ENCODE data around the gene SLX4. TPM values are rescaled to one million over a fixed set of nuclear protein-coding genes. Genes with fewer than 3 reads are reported as not detected.

SLX4 gene
- total RNA-seq, 1 donor from 2014 or later = 12.0 TPM

DNA sequence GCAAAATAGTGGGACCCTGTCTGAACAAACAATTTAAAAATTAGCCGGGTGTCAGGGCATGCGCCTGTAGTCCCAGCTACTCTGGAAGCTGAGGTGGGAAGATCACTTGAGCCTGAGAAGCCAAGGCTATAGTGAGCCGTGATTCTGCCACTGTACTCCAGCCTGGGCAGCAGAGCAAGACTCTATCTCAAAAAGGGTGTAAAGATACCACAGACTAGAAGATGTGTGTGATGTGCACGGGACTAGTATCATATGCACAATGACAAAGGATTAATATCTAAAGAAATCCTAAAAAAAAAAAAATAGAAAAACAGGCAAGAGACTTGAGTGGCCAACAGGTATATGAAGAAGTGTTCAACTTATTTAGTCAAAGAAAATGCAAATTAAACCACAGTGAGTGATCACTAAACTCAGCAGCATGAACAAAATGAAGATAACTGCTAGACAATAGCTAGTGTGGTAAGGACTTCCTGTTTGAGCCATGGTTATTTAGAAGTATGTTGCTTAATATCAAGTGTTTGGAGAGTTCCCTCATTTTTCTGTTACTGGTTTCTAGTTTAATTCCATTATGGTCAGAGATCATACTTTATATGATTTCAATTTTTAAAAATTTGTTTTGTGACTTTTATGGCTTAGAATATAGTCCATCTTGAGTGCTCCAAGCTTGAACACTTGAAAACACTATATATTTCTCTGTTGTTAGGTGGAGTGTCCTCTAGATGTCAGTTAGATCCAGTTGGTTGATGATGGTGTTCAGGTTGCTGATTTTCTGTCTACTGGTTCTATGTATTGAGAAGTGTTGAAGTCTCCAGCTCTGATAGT lies 14.7 kb upstream of the SLX4 start:
- Mint-ChIP-seq H3K4me3 (no peak overlapping the region), H3K27me3 (ENCODE audit: low read depth) (no peaks in the 10 kb centered on the region), H3K36me3 (peaks cover 3% of the 10 kb centered on the region), H3K27ac (no peak overlapping the region), H3K4me1 (no peaks in the 10 kb centered on the region), H3K9me3 (no peaks in the 10 kb centered on the region)
- TF ChIP-seq CTCF (IDR thresholded peaks at IDR 0.05; ENCODE audit: unreplicated experiment) = no peak
- no peak for DNase-seq (ENCODE audit: low spot score in 2 of 2, unreplicated experiment in 2 of 2)

DNA sequence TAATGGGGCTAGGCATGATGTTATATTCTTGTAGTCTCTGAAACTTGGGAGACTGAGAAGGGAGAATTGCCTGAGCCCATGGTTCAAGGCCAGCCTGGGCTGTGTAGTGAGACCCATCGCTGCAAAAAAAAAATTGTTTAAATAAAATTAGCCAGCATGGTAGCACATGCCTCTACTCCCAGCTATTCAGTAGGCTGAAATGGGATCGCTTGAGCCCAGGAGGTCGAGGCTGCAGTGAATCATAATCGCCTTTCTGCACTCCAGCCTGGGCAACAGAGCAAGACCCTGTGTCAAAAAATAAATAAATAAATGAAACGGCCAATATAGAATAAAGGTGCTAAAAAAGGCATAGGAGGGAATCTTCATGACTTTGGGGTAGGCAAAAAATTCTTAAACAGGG lies 13.9 kb upstream of the SLX4 start:
- Mint-ChIP-seq H3K27ac (no peak overlapping the region), H3K4me1 (no peaks in the 10 kb centered on the region), H3K27me3 (ENCODE audit: low read depth) (no peaks in the 10 kb centered on the region), H3K4me3 (no peak overlapping the region), H3K9me3 (no peaks in the 10 kb centered on the region), H3K36me3 (peaks cover 3% of the 10 kb centered on the region)
- DNase-seq (ENCODE audit: low spot score in 2 of 2, unreplicated experiment in 2 of 2) = no peak
- TF ChIP-seq CTCF (IDR thresholded peaks at IDR 0.05; ENCODE audit: unreplicated experiment) = no peak

DNA sequence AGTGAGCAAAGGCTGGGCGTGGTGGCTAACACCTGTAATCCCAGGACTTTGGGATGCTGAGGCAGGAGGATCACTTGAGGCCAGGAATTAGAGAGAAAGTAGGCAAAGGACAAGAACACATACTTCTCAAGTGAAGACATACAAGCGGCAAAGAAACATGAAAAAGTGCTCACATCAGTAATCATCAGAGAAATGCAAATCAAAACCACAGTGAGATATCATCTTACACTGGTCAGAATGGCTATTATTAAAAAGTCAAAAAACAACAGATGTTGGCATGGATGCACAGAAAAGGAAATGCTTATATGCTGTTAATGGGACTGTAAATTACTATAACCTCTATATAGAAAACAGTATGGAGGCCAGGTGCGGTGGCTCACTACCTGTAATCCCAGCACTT lies 12.2 kb upstream of the SLX4 start:
- TF ChIP-seq CTCF (IDR thresholded peaks at IDR 0.05; ENCODE audit: unreplicated experiment) = no peak
- H3K4me1 Mint-ChIP-seq = no peaks in the 10 kb centered on the region
- no peaks in the 10 kb centered on the region for H3K9me3 Mint-ChIP-seq
- DNase-seq (ENCODE audit: low spot score in 2 of 2, unreplicated experiment in 2 of 2) = no peak
- H3K27me3 Mint-ChIP-seq (ENCODE audit: low read depth) = no peaks in the 10 kb centered on the region
- H3K4me3 Mint-ChIP-seq = no peak overlapping the region
- no peak overlapping the region for H3K27ac Mint-ChIP-seq
- H3K36me3 Mint-ChIP-seq = no peaks in the 10 kb centered on the region

DNA sequence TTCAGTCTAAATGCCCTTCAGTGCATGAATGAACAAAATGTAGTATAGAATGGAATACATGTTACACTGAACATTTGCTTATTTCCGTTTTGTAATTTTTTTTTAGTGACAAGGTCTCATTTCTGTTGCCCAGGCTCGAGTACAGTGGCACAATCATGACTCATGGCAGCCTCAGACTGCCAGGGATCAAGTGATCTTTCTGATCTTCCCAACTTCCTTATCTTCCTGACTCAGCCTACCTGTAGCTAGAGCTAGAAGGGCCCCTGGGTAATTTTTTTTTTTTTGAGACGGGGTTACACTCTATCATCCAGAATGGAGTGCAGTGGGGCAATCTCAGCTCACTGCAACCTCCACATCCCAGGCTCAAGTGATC lies 7.3 kb upstream of the SLX4 start:
- Mint-ChIP-seq H3K9me3 (peaks cover 3% of the 10 kb centered on the region), H3K4me3 (no peak overlapping the region), H3K27ac (peak overlapping the region; percentile 25)

GRCh38 chr16:3612510-3613466 lies 1.4 kb upstream of the SLX4 start:
- no peak for TF ChIP-seq CTCF (IDR thresholded peaks at IDR 0.05; ENCODE audit: unreplicated experiment)
- Mint-ChIP-seq H3K27me3 (ENCODE audit: low read depth) (no peaks in the 10 kb centered on the region), H3K36me3 (peaks cover 13% of the 10 kb centered on the region), H3K9me3 (peaks cover 3% of the 10 kb centered on the region), H3K4me3 (peak overlapping the region; percentile 98), H3K27ac (peak overlapping the region; percentile 86), H3K4me1 (peaks cover 28% of the 10 kb centered on the region)
- no peak for DNase-seq (ENCODE audit: low spot score in 2 of 2, unreplicated experiment in 2 of 2)

More for the DNA sequence above, 7.3 kb upstream of the SLX4 start:
- Mint-ChIP-seq H3K4me1 (no peaks in the 10 kb centered on the region), H3K27me3 (ENCODE audit: low read depth) (no peaks in the 10 kb centered on the region), H3K36me3 (peaks cover 10% of the 10 kb centered on the region)
- DNase-seq (ENCODE audit: low spot score in 2 of 2, unreplicated experiment in 2 of 2) = no peak
- TF ChIP-seq CTCF (IDR thresholded peaks at IDR 0.05; ENCODE audit: unreplicated experiment) = no peak

All from mesothelial cell of epicardium (in vitro differentiated cells).